Measurements from ENCODE around the gene GPC1.

DNA sequence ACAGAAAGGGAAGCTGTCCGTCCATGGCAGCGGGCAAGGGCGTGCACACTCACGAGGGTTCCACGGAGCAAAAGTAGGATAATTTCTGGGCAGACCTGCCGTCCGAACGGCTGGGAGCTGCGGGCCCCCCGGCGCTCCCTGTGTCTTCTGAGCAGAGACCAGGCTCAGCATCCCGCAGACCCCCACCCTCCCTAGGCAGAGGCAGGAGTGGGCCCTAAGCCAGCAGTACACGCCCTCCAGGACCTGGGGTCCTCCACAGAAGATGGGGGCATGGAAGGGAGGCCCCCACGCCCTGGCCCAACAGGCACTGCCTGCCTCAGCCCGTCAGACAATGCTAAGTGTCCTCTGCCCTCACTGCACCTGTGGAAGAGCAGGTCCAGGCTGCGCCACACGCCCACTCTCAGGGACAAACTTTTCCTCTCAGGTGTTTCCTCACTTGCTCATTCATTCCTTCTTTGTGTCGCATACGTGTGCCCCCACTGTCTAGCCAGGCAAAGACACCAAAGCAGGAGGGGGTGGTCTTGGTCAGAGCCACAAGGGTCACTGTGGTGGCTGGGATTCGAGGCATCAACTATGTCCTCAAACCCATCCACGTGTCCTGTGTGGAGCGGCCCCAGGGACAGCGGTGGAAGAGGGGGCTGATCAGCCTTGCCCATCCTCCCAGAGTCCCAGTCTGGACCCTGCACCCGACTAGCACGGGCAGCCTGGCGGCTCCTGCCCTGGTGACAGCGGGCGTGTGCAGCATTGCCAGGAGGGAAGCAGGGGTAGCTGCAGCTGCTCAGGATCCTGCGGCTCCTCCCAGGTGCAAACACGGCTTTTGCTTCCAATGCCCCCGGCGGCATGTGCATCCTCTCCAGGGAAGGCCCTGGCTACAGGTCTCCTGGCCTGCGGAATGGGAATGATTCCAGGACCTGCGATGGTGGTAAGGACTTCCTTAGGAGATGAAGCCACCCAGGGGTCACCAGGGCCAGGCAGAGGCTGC is 2.4 kb upstream of the GPC1 start:
- TF ChIP-seq, protein P1, sequence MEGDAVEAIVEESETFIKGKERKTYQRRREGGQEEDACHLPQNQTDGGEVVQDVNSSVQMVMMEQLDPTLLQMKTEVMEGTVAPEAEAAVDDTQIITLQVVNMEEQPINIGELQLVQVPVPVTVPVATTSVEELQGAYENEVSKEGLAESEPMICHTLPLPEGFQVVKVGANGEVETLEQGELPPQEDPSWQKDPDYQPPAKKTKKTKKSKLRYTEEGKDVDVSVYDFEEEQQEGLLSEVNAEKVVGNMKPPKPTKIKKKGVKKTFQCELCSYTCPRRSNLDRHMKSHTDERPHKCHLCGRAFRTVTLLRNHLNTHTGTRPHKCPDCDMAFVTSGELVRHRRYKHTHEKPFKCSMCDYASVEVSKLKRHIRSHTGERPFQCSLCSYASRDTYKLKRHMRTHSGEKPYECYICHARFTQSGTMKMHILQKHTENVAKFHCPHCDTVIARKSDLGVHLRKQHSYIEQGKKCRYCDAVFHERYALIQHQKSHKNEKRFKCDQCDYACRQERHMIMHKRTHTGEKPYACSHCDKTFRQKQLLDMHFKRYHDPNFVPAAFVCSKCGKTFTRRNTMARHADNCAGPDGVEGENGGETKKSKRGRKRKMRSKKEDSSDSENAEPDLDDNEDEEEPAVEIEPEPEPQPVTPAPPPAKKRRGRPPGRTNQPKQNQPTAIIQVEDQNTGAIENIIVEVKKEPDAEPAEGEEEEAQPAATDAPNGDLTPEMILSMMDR (IDR thresholded peaks at IDR 0.05), result no peak
- no peak for TF ChIP-seq POLR2AphosphoS5 (IDR thresholded peaks at IDR 0.05; ENCODE audit: low read depth, low read length)
- no peak for TF ChIP-seq FOXM1 (IDR thresholded peaks at IDR 0.05; ENCODE audit: low read depth)
- TF ChIP-seq, protein P2, sequence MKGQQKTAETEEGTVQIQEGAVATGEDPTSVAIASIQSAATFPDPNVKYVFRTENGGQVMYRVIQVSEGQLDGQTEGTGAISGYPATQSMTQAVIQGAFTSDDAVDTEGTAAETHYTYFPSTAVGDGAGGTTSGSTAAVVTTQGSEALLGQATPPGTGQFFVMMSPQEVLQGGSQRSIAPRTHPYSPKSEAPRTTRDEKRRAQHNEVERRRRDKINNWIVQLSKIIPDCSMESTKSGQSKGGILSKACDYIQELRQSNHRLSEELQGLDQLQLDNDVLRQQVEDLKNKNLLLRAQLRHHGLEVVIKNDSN (IDR thresholded peaks at IDR 0.05; ENCODE audit: borderline replicate concordance, low read depth), result no peak
- TF ChIP-seq, protein P3, sequence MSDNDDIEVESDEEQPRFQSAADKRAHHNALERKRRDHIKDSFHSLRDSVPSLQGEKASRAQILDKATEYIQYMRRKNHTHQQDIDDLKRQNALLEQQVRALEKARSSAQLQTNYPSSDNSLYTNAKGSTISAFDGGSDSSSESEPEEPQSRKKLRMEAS (IDR thresholded peaks at IDR 0.05; ENCODE audit: low read depth), result no peak
- TF ChIP-seq RAD21 (IDR thresholded peaks at IDR 0.05; ENCODE audit: low read length), result no peak
- TF ChIP-seq, protein P4, sequence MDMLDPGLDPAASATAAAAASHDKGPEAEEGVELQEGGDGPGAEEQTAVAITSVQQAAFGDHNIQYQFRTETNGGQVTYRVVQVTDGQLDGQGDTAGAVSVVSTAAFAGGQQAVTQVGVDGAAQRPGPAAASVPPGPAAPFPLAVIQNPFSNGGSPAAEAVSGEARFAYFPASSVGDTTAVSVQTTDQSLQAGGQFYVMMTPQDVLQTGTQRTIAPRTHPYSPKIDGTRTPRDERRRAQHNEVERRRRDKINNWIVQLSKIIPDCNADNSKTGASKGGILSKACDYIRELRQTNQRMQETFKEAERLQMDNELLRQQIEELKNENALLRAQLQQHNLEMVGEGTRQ (IDR thresholded peaks at IDR 0.05; ENCODE audit: borderline replicate concordance, low read depth, low read length), result no peak
- no peak for TF ChIP-seq GATA2 (CRISPR knock-in tag; IDR thresholded peaks at IDR 0.05)
- no peak for TF ChIP-seq TCF12 (IDR thresholded peaks at IDR 0.05)
- TF ChIP-seq EP300 (IDR thresholded peaks at IDR 0.05; ENCODE audit: borderline replicate concordance in 1 of 2, low read depth in 1 of 2, low read length in 1 of 2), result no peak

Measured in SK-N-SH (cell line).